ENCODE measurements around the gene LRRC52.
"Not testable (repeated sequence)": the region's sequence is repeated elsewhere in the genome, so short reads cannot be mapped to it uniquely, and the experiment has no call there.

The LRRC52 gene

DNA sequence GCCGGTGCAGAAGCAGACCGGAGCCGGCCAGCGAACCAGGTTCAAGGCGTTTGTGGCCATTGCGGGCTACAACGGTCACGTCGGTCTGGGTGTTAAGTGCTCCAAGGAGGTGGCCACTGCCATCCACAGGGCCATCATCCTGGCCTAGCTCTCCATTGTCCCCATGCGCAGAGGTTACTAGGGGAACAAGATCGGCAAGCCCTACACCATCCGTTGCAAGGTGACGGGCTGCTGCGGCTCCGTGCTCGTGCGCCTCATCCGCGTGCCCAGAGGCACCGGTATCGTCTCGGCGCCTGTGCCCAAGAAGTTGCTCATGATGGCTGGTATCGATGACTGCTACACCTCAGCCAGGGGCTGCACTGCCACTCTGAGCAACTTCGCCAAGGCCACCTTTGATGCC lies 38.1 kb downstream of the LRRC52 start:
- H3K9me2 ChIP-seq (replicated peaks; ENCODE audit: insufficient read depth, low read length): no peaks in the 10 kb centered on the region
- no peak overlapping the region for H3K9ac ChIP-seq (ENCODE audit: low read length)
- H3K4me2 ChIP-seq (ENCODE audit: low read depth, low read length, poor library complexity, severe bottlenecking): no peak overlapping the region
- no peaks in the 10 kb centered on the region for H3K79me2 ChIP-seq (ENCODE audit: insufficient read depth, low read length)
- no peaks in the 10 kb centered on the region for H3K27me3 ChIP-seq (ENCODE audit: low read length)
- no peaks in the 10 kb centered on the region for H3F3A ChIP-seq (ENCODE audit: insufficient read depth)
- no peak for TF ChIP-seq EZH2phosphoT487 (conservative IDR thresholded peaks at IDR 0.05; ENCODE audit: low read length)
- TF ChIP-seq, protein P1, sequence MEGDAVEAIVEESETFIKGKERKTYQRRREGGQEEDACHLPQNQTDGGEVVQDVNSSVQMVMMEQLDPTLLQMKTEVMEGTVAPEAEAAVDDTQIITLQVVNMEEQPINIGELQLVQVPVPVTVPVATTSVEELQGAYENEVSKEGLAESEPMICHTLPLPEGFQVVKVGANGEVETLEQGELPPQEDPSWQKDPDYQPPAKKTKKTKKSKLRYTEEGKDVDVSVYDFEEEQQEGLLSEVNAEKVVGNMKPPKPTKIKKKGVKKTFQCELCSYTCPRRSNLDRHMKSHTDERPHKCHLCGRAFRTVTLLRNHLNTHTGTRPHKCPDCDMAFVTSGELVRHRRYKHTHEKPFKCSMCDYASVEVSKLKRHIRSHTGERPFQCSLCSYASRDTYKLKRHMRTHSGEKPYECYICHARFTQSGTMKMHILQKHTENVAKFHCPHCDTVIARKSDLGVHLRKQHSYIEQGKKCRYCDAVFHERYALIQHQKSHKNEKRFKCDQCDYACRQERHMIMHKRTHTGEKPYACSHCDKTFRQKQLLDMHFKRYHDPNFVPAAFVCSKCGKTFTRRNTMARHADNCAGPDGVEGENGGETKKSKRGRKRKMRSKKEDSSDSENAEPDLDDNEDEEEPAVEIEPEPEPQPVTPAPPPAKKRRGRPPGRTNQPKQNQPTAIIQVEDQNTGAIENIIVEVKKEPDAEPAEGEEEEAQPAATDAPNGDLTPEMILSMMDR (IDR thresholded peaks at IDR 0.05; ENCODE audit: insufficient read depth, low read length, poor library complexity, severe bottlenecking): no peak
- no peak overlapping the region for H2AFZ ChIP-seq (ENCODE audit: low read depth, low read length, severe bottlenecking)
- no peaks in the 10 kb centered on the region for H3K9me3 ChIP-seq (ENCODE audit: insufficient read depth, low read length)
- H4K20me1 ChIP-seq (ENCODE audit: low read depth, low read length): no peaks in the 10 kb centered on the region
- no peaks in the 10 kb centered on the region for H3K36me3 ChIP-seq (ENCODE audit: low read length)
- H3K4me3 ChIP-seq (ENCODE audit: insufficient read depth, low read length, poor library complexity, severe bottlenecking): no peak overlapping the region
- no peak overlapping the region for H3K27ac ChIP-seq (ENCODE audit: low read depth, low read length)

DNA sequence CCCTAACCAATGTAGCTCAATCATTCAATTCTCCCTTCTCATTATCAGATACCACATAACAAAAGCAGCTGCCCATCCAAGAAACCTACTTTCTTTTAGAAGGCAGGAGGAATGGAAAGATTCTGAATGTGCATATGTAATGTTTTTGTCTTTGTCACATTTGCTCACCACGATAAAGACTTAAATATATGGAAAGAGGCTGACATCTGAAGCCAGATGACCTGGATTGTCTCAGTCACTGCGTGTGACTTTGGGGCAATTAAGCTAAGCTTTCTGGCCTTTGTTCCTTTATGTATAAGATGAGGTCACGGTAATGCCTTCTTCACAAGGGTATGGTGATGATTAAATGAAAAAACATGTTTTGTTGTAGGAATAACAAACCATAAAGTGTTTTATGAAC lies 42.6 kb downstream of the LRRC52 start:
- Histone ChIP-seq H3K79me2 (ENCODE audit: insufficient read depth, low read length) (no peaks in the 10 kb centered on the region), H3K9ac (ENCODE audit: low read length) (no peak overlapping the region), H3K4me3 (ENCODE audit: insufficient read depth, low read length, poor library complexity, severe bottlenecking) (no peak overlapping the region), H2AFZ (ENCODE audit: low read depth, low read length, severe bottlenecking) (no peak overlapping the region), H3F3A (ENCODE audit: insufficient read depth) (no peaks in the 10 kb centered on the region), H3K27me3 (ENCODE audit: low read length) (0 out of 2 replicates have a peak, but pooled peaks cover 3% of the 10 kb centered on the region), H3K9me3 (ENCODE audit: insufficient read depth, low read length) (no peaks in the 10 kb centered on the region), H3K27ac (ENCODE audit: low read depth, low read length) (no peak overlapping the region), H3K9me2 (replicated peaks; ENCODE audit: insufficient read depth, low read length) (no peaks in the 10 kb centered on the region), H3K36me3 (ENCODE audit: low read length) (no peaks in the 10 kb centered on the region), H4K20me1 (ENCODE audit: low read depth, low read length) (no peaks in the 10 kb centered on the region), H3K4me2 (ENCODE audit: low read depth, low read length, poor library complexity, severe bottlenecking) (no peak overlapping the region)
- TF ChIP-seq, protein P1 (IDR thresholded peaks at IDR 0.05; ENCODE audit: insufficient read depth, low read length, poor library complexity, severe bottlenecking): no peak

DNA sequence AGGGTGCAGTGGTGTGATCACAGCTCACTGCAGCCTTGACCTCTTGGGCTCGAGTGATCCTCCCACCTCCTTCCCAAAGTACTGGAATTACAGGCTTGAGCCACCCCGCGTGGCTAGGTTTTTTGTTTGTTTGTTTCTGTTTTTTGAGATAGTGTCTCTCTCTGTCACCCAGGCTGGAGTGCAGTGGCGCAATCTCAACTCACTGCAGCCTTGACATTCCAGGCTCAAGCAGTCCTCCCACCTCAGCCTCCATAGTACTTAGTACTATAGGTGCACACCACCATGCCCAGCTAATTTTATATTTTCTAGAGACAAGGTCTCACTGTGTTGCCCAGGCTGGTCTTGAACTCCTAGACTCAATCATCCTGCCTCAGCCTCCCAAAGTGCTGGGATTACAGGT lies 47.6 kb downstream of the LRRC52 start:
- H4K20me1 ChIP-seq (ENCODE audit: low read depth, low read length); H3K27me3 ChIP-seq (ENCODE audit: low read length); H3K79me2 ChIP-seq (ENCODE audit: insufficient read depth, low read length); H3K9me2 ChIP-seq (replicated peaks; ENCODE audit: insufficient read depth, low read length); H3K9me3 ChIP-seq (ENCODE audit: insufficient read depth, low read length); H3F3A ChIP-seq (ENCODE audit: insufficient read depth); H2AFZ ChIP-seq (ENCODE audit: low read depth, low read length, severe bottlenecking); H3K9ac ChIP-seq (ENCODE audit: low read length); H3K36me3 ChIP-seq (ENCODE audit: low read length); H3K4me2 ChIP-seq (ENCODE audit: low read depth, low read length, poor library complexity, severe bottlenecking); H3K4me3 ChIP-seq (ENCODE audit: insufficient read depth, low read length, poor library complexity, severe bottlenecking); H3K27ac ChIP-seq (ENCODE audit: low read depth, low read length): not testable (repeated sequence)

DNA sequence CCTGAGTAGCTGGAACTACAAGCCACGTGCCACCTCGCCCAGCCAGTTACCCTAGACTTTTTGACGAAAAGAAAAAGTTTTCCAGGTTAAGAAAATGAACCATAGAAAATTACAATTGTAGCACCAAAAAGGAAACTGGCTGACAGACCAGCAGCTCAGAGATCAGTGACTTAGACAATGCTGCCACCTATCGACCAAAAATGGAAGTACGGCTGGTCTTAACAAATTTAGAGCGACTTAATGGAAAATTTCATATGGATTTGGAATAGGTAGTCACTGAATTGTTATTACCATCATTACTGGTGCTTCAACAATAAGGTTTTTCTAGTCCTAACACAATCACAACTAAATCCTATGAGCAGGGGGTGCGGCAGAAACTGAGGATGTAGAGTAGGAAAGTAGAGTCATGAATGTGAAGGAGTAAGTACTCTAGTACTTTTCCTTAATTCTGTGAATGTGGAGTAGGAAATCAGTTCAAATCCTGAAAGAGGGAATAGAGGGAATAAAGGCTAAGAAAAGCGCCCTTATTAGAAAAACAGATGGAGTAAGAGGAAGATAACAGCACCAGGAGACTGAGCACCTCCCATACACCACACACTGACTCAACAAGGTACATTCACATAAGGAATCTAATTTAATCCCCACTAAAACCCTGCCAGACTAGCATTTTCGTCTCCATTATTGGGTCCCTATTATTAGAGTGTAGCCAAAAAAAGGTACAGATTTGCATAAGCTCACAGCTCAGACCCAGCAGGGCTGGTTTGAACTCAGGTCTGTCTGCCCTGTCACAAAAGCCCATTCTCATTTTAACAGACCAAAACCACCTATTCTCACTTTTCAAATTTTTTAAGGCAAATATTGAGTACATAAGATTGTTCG lies 49.4 kb downstream of the LRRC52 start:
- no peaks in the 10 kb centered on the region; the same call in 1 of the 2 replicates for H4K20me1 ChIP-seq (ENCODE audit: low read depth, low read length)
- H3K27ac ChIP-seq (ENCODE audit: low read depth, low read length): no peak overlapping the region
- H3K4me2 ChIP-seq (ENCODE audit: low read depth, low read length, poor library complexity, severe bottlenecking): no peak overlapping the region
- H3K27me3 ChIP-seq (ENCODE audit: low read length): 0 out of 2 replicates have a peak, but pooled peaks cover 2% of the 10 kb centered on the region
- no peaks in the 10 kb centered on the region for H3K9me2 ChIP-seq (replicated peaks; ENCODE audit: insufficient read depth, low read length)
- no peak overlapping the region for H3K9ac ChIP-seq (ENCODE audit: low read length)
- H3K79me2 ChIP-seq (ENCODE audit: insufficient read depth, low read length): no peaks in the 10 kb centered on the region
- TF ChIP-seq EZH2phosphoT487 (conservative IDR thresholded peaks at IDR 0.05; ENCODE audit: low read length): no peak
- TF ChIP-seq, protein P1 (IDR thresholded peaks at IDR 0.05; ENCODE audit: insufficient read depth, low read length, poor library complexity, severe bottlenecking): peak; percentile 71
- H2AFZ ChIP-seq (ENCODE audit: low read depth, low read length, severe bottlenecking): no peak overlapping the region
- H3F3A ChIP-seq (ENCODE audit: insufficient read depth): no peaks in the 10 kb centered on the region
- no peaks in the 10 kb centered on the region for H3K9me3 ChIP-seq (ENCODE audit: insufficient read depth, low read length)
- no peaks in the 10 kb centered on the region for H3K36me3 ChIP-seq (ENCODE audit: low read length)
- no peak overlapping the region for H3K4me3 ChIP-seq (ENCODE audit: insufficient read depth, low read length, poor library complexity, severe bottlenecking)
